Cerebellar nuclear complex (tissue), 1 donor: ENCODE measurements around the gene GNG13.
"Not testable (repeated sequence)": the region's sequence is repeated elsewhere in the genome, so short reads cannot be mapped to it uniquely, and the experiment has no call there.

Experiments used
- DNase-seq, 2 experiments: peaks; one replicate each; lab custom pipeline; 2025; lab: John Stamatoyannopoulos, UW

Gene GNG13

GRCh38 chr16:831571-832413 is 31.3 kb upstream of the GNG13 start:
- no peak for DNase-seq

- no peak for DNase-seq
Observed at GRCh38 chr16:830871-831570, 30.5 kb upstream of the GNG13 start.

DNA sequence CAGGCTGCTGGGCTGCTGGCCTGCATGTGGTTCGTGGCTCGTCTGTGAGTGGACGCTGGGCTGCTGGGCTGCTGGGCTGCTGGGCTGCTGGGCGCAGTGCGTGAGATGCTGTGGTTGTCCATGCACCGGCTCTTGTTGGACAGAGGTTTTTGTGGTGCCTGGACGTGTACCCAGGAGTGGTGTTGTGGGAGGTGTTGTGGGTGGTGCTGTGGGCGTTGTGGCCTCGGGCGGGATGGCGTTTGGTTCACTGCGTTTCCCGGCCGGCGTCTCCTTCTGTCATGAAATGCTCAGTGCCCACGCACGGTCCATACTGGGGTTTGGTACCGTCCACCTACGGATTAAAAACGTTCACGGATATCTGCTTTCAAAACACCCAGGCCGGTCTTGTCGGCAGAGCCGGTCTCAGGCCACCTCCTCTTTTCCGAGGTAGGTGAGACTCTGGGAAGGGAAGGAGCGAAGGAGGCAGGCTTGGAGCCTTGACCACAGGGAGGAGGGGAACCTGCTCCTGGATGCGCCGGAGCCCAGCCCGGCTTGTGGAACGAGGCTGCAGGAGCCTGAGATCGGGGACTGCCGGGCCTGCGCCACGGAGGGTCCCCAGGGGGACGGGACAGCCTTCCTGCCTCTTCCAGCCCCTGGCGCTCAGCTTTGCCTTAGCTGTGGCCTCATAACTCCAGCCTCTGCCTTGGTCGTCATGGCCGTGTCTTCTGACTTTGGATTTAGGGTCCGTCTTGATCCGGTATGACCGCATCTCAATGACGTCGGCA is 29.8 kb upstream of the GNG13 start:
- no peak for DNase-seq

- no peak for DNase-seq
Observed at GRCh38 chr16:828891-829290, 28.4 kb upstream of the GNG13 start.

- no peak for DNase-seq
Observed at GRCh38 chr16:827513-827912, 27.0 kb upstream of the GNG13 start.

- no peak for DNase-seq
Observed at GRCh38 chr16:825341-826061, 25.0 kb upstream of the GNG13 start.

DNA sequence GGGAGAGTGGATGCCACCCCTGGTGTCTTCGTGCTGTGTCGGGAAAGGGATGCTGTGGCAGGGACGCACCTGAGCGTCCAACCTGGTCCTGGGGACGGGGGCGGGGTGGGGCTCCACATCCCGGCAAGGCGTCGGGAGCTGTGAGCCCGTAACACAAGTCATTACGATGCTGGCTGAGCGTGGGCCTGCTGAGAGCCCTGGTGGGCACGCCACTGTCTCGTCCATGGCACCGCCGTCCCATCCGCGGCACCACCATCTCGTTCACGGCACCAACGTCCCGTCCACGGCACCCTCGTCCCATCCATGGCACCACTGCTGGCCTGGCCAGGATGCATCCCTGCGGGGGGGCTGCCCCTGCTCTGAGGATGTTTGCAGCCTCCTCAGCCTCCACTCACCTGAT is 24.1 kb upstream of the GNG13 start:
- no peak for DNase-seq

GRCh38 chr16:824194-824593 is 23.7 kb upstream of the GNG13 start:
- no peak for DNase-seq

- DNase-seq: no peak
Observed at GRCh38 chr16:822909-823297, 22.4 kb upstream of the GNG13 start.

DNA sequence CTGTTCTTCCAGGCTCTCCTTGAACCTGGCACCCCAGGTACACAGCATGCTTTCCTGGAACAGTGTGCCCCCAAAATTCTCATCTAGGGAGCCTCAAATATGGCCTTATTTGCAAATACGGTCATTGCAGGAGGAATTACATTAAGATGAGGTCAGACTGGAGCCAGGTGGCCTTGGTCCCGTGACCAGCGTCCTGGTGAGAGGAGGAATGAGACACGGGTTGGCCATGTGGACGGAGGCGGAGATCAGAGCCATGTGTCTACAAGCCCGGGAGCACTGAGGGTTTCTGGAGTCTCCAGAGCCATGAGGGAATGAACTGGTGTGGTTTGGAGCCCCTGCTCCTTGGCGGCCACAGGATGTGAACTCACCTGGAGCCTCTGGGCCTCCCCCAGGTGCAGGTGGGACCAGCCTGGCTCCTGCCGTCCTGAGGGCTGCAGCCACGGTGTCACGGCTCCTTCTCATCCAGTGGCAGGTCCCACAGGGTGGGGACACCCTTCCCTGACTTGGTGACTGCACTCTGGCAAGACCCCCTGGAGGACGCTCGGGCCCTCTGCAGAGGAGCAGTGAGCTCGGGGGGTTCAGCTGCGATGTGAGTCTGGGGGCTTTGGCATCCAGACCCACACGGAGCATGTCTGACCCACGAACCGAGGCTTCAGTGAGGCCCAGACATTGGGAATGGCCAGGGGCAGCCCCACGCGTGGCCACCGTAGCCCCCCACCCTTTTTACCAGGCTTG is 21.8 kb upstream of the GNG13 start:
- no peak for DNase-seq

GRCh38 chr16:821751-822150 is 21.2 kb upstream of the GNG13 start:
- DNase-seq: no peak

- DNase-seq: no peak
Observed at GRCh38 chr16:820748-821147, 20.2 kb upstream of the GNG13 start.

GRCh38 chr16:820044-820408 is 19.5 kb upstream of the GNG13 start:
- DNase-seq: not testable (repeated sequence)

DNA sequence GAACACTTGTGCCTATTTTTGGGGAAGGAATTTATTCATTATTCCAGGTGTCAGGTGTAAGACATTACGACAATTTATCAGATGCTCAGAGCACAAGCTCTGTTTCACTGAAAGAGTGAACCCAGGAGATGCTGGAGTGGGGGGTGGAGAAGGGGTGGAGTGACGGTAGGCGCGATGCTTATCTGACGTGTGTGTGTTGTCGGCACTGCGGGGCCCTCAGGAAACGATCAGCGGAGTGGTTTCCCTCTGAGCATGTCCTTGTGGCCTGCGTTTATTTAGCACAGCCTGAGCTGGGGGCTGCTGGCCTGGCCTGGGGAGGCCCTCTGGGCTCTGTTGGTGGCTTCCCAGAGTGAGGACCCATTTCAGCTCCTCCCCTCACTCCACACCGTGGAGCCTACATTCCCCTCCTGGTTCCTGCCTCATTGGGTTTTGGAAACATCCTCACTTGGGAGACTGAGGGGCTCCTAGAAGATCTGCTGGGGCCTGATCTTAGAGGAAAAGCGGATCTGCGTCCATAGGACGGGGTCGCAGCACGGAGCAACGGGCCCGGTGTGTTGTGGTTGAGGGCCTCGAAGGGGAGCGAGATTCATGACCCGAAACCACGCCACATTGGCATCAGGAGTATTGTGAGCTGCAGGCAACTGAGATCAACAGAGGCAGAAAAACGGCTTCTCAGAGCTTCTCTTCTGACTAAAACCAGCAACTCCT is 19.0 kb upstream of the GNG13 start:
- DNase-seq: no peak

GRCh38 chr16:818592-818991 is 18.1 kb upstream of the GNG13 start:
- DNase-seq: no peak

- no peak for DNase-seq
Observed at GRCh38 chr16:818132-818531, 17.6 kb upstream of the GNG13 start.

DNA sequence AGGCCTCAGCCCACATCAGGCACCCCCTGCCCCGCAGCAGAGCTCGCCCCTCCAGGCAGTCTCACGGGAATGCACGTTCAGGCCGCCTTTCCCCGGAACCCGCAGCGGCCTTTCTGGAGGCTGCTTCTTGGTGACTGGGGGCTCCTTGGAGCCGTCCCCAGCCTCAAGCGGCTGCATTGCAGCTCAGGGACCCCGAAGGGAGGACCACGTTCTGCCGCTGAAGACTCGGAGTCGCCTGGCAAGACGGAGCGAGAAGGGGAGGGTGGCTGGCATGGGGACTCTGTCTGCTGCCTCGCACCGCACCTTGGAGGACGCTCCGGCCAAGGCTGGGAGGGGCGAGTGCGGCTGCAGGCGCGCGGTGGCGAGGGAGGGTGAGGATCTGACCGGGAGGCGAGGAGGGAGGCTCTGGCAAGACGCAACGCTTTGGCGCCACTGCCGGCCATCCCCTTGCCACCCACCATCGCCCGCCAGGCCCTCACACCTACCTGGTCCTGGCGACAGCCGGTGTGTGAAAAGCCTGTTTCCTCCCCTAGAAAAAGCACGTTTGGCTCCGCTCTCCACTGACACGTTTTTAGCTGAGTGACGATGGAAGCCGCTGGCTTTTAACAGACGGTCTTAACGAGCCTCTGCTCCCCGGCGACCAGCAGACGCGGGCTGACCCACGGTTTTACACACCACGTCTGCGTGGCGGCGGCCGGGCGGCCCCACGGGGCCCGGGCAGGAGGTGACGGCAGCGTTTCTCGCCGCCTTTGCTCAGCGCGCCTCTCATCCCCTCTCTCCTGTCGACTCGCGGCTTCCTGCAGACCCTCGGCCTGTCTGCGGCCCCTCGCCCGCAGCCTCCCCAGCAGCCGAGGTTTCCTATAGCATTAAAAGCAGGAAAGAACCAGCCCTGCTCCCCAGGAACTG is 16.7 kb upstream of the GNG13 start:
- no peak for DNase-seq

DNA sequence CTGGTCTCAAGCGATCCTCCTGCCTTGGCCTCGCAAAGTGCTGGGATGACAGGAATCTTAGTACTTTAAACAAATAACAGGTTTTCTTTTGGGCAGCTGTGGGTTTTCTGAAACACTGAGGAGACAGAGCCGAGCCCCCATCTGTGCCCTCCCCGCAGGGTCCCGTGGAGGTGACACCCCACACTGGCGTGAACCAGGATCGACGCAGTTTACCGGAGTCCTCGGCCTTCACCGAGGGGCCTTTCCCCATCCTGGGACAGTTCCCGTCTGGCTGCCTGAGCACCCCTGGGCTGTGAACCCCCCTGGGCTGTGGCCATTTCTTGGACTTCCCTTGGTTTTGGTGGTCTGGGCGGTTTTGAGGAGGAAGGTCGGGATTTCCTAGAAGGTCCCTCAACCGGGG is 15.3 kb upstream of the GNG13 start:
- no peak for DNase-seq

DNA sequence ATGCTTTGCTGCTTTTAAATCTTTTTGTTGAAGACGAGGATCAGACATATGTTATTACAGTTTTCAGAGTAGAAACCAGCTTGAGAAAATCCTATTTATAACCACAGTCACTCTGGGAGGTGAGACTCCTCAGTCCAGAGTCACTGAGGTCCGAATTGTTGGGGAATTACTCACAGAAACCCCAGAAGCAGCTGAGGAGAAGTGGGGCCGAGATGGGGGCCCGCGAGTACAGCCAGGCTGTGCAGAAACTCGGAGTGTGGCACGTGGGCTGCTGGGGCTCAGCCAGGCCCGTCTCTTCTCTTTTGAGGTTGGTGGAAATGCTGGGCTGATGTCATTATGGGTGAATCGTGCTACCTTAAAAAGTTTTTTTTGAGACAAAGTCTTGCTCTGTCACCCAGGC is 14.4 kb upstream of the GNG13 start:
- no peak for DNase-seq

DNA sequence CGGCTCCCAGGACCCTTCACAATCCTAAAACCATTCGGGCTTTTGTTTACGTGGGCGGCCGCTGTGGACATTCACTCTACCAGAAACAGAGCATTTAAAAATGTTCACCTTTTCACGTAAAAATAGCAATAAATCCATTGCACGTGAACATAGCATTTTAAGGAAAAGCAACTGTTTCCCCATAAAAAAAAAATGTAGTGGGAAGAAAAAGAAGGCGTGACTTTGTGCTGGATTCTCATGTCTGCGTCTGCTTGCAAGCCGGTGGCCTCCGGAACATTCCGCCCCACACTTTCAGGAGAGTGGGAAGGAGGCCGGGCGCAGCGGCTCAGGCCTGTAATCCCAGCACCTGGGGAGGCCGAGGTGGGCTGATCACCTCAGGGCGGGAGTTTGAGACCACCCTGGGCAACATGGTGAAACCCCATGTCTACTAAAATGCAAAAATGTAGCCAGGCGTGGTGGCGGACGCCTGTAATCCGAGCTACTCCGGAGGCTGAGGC is 13.4 kb upstream of the GNG13 start:
- no peak for DNase-seq
